Ectodermal cell (in vitro differentiated cells): ENCODE measurements around the gene ZNF746.

ENCODE experiments used
- H3K27ac ChIP-seq: 2 replicates; pipeline ENCODE4 v1.7.0; 2013; ENCODE audit warnings: mild to moderate bottlenecking, low read depth, low read length; ENCODE audit not compliant: insufficient read depth, poor library complexity, severe bottlenecking
- H3K27me3 ChIP-seq: 2 replicates; pipeline ENCODE4 v1.7.0; 2013; ENCODE audit warnings: mild to moderate bottlenecking, low read length; ENCODE audit not compliant: insufficient read depth, control insufficient read depth, poor library complexity, severe bottlenecking
- H3K36me3 ChIP-seq: one replicate; pipeline ENCODE4 v1.7.0; 2013; ENCODE audit warnings: low read length; ENCODE audit not compliant: control insufficient read depth, insufficient read depth
- H3K4me1 ChIP-seq: one replicate; pipeline ENCODE4 v1.7.0; 2013; ENCODE audit warnings: low read length; ENCODE audit not compliant: control insufficient read depth, insufficient read depth
- H3K4me3 ChIP-seq: 2 replicates; pipeline ENCODE4 v1.7.0; 2013; ENCODE audit warnings: low read depth, low read length, control low read depth; ENCODE audit not compliant: insufficient read depth
- H3K9me3 ChIP-seq: 2 replicates; pipeline ENCODE4 v1.7.0; 2013; ENCODE audit warnings: mild to moderate bottlenecking, low read length, moderate library complexity; ENCODE audit not compliant: control insufficient read depth
- WGBS, 2 experiments: methylation state at CpG; one replicate each; pipeline ENCODE4 v1.1.7; 2013; ENCODE audit warnings: missing lambda C conversion rate in 2 of 2; 5-methylcytosine and 5-hydroxymethylcytosine counted together

Gene ZNF746

GRCh38 chr7:149459540-149460452 is 37.8 kb downstream of the ZNF746 start:
- WGBS, 2 experiments: 1% methylated on average over 145 of the region's 145 CpGs
- H3K27ac ChIP-seq: no peak overlapping the region
- peaks cover 27% of the 10 kb centered on the region for H3K27me3 ChIP-seq
- peak overlapping the region; percentile 49 for H3K4me3 ChIP-seq
- H3K36me3 ChIP-seq: peaks cover 10% of the 10 kb centered on the region
- H3K9me3 ChIP-seq: no peaks in the 10 kb centered on the region
- peaks cover 18% of the 10 kb centered on the region for H3K4me1 ChIP-seq

GRCh38 chr7:149459201-149459539 is 38.4 kb downstream of the ZNF746 start:
- peak overlapping the region; percentile 46 for H3K4me3 ChIP-seq
- 20 to 21% methylated on average over 17 of the region's 17 CpGs for WGBS, 2 experiments
- no peaks in the 10 kb centered on the region for H3K9me3 ChIP-seq
- H3K27ac ChIP-seq: no peak overlapping the region
- peaks cover 17% of the 10 kb centered on the region for H3K36me3 ChIP-seq
- peaks cover 18% of the 10 kb centered on the region for H3K4me1 ChIP-seq
- H3K27me3 ChIP-seq: peaks cover 27% of the 10 kb centered on the region

GRCh38 chr7:149458235-149458634 is 39.4 kb downstream of the ZNF746 start:
- H3K36me3 ChIP-seq: peaks cover 25% of the 10 kb centered on the region
- WGBS, 2 experiments: 39 to 50% methylated on average over 3 of the region's 3 CpGs
- H3K4me1 ChIP-seq: peaks cover 18% of the 10 kb centered on the region
- H3K4me3 ChIP-seq: no peak overlapping the region
- no peak overlapping the region for H3K27ac ChIP-seq
- H3K9me3 ChIP-seq: no peaks in the 10 kb centered on the region
- H3K27me3 ChIP-seq: peaks cover 27% of the 10 kb centered on the region

GRCh38 chr7:149457766-149458165 is 39.8 kb downstream of the ZNF746 start:
- 100% methylated on average over 1 of the region's 1 CpG for WGBS, 2 experiments
- peaks cover 18% of the 10 kb centered on the region for H3K4me1 ChIP-seq
- H3K27ac ChIP-seq: no peak overlapping the region
- H3K9me3 ChIP-seq: no peaks in the 10 kb centered on the region
- H3K4me3 ChIP-seq: no peak overlapping the region
- H3K27me3 ChIP-seq: peaks cover 23% of the 10 kb centered on the region
- peaks cover 25% of the 10 kb centered on the region for H3K36me3 ChIP-seq

- Histone ChIP-seq H3K9me3 (no peaks in the 10 kb centered on the region), H3K4me3 (no peak overlapping the region), H3K36me3 (peaks cover 25% of the 10 kb centered on the region), H3K27ac (no peak overlapping the region), H3K27me3 (peaks cover 16% of the 10 kb centered on the region), H3K4me1 (peaks cover 18% of the 10 kb centered on the region)
- 95 to 96% methylated on average over 11 of the region's 11 CpGs for WGBS, 2 experiments
Measured at GRCh38 chr7:149456506-149457421, 40.8 kb downstream of the ZNF746 start.

- WGBS, 2 experiments: 92 to 93% methylated on average over 24 of the region's 24 CpGs
- Histone ChIP-seq H3K9me3 (no peaks in the 10 kb centered on the region), H3K36me3 (peaks cover 34% of the 10 kb centered on the region)
Measured at GRCh38 chr7:149455175-149455950, 42.2 kb downstream of the ZNF746 start.

GRCh38 chr7:149454750-149455149 is 42.9 kb downstream of the ZNF746 start:
- Histone ChIP-seq H3K36me3 (peaks cover 35% of the 10 kb centered on the region), H3K9me3 (no peaks in the 10 kb centered on the region), H3K4me3 (no peak overlapping the region), H3K4me1 (peaks cover 18% of the 10 kb centered on the region), H3K27me3 (peaks cover 11% of the 10 kb centered on the region), H3K27ac (no peak overlapping the region)
- 95% methylated on average over 5 of the region's 5 CpGs for WGBS, 2 experiments

More at GRCh38 chr7:149455175-149455950, 42.2 kb downstream of the ZNF746 start:
- H3K27ac ChIP-seq: no peak overlapping the region
- H3K27me3 ChIP-seq: peaks cover 13% of the 10 kb centered on the region
- peaks cover 18% of the 10 kb centered on the region for H3K4me1 ChIP-seq
- no peak overlapping the region for H3K4me3 ChIP-seq

- H3K27ac ChIP-seq: no peak overlapping the region
- H3K27me3 ChIP-seq: peaks cover 5% of the 10 kb centered on the region
- no peak overlapping the region for H3K4me3 ChIP-seq
- peaks cover 14% of the 10 kb centered on the region for H3K4me1 ChIP-seq
- WGBS, 2 experiments: 93 to 94% methylated on average over 10 of the region's 10 CpGs
- H3K36me3 ChIP-seq: peaks cover 38% of the 10 kb centered on the region
- H3K9me3 ChIP-seq: no peaks in the 10 kb centered on the region
Measured at GRCh38 chr7:149454006-149454405, 43.6 kb downstream of the ZNF746 start.

GRCh38 chr7:149450821-149451220 is 46.8 kb downstream of the ZNF746 start:
- Histone ChIP-seq H3K4me3 (no peak overlapping the region), H3K4me1 (no peaks in the 10 kb centered on the region), H3K27ac (no peak overlapping the region), H3K27me3 (no peaks in the 10 kb centered on the region), H3K9me3 (no peaks in the 10 kb centered on the region), H3K36me3 (peaks cover 43% of the 10 kb centered on the region)
- 93% methylated on average over 10 of the region's 10 CpGs for WGBS, 2 experiments
